Loucy (cell line): Measurements from ENCODE around the gene ZNF410.

Experiments used
- H2AFZ ChIP-seq: fragments of 200-600 bp; sonication (generic); 2 replicates; pipeline ENCODE4 v1.6.0; 2016; ENCODE audit warnings: antibody characterized with exemption, mild to moderate bottlenecking, low read length, moderate library complexity
- H3F3A ChIP-seq: fragments of 200-600 bp; 2 replicates; pipeline ENCODE4 v1.6.0; 2016; ENCODE audit warnings: antibody characterized with exemption, low read depth, mild to moderate bottlenecking
- H3K27me3 ChIP-seq: fragments of 200-600 bp; sonication (generic); 2 replicates; pipeline ENCODE4 v1.6.1; 2014; ENCODE audit warnings: low read length, mild to moderate bottlenecking; ENCODE audit not compliant: insufficient read depth, poor library complexity, severe bottlenecking
- H3K36me3 ChIP-seq: fragments of 200-600 bp; sonication (generic); 2 replicates; pipeline ENCODE4 v1.6.1; 2016; ENCODE audit warnings: low read length; ENCODE audit not compliant: insufficient read depth
- H3K4me1 ChIP-seq: fragments of 200-600 bp; sonication (generic); 2 replicates; pipeline ENCODE4 v1.5.1; 2014; ENCODE audit warnings: low read length, mild to moderate bottlenecking; ENCODE audit not compliant: insufficient read depth, poor library complexity, severe bottlenecking
- H3K4me2 ChIP-seq: fragments of 200-600 bp; sonication (generic); 2 replicates; pipeline ENCODE4 v1.6.0; 2014; ENCODE audit warnings: antibody characterized with exemption, low read length, low read depth, mild to moderate bottlenecking; ENCODE audit not compliant: poor library complexity, severe bottlenecking
- H3K4me3 ChIP-seq: fragments of 200-600 bp; sonication (generic); 2 replicates; pipeline ENCODE4 v1.5.1; 2014; ENCODE audit warnings: low read length, mild to moderate bottlenecking, mixed read lengths; ENCODE audit not compliant: poor library complexity, severe bottlenecking
- H3K79me2 ChIP-seq: fragments of 200-600 bp; sonication (generic); 2 replicates; pipeline ENCODE4 v1.6.1; 2014; ENCODE audit warnings: low read length; ENCODE audit not compliant: insufficient read depth
- H3K9ac ChIP-seq: fragments of 200-600 bp; sonication (generic); 2 replicates; pipeline ENCODE4 v1.6.0; 2014; ENCODE audit warnings: mild to moderate bottlenecking, low read depth, low read length, moderate library complexity; ENCODE audit not compliant: poor library complexity, severe bottlenecking
- H3K9me2 ChIP-seq: fragments of 200-600 bp; sonication (generic); replicated peaks from 2 replicates; pipeline ENCODE4 v1.6.1; 2016; ENCODE audit warnings: low read depth, low read length, mixed read lengths
- H3K9me3 ChIP-seq: fragments of 200-600 bp; sonication (generic); 2 replicates; pipeline ENCODE4 v1.6.1; 2014; ENCODE audit warnings: mild to moderate bottlenecking, antibody characterized with exemption, low read length, low read depth; ENCODE audit not compliant: insufficient read depth
- H4K20me1 ChIP-seq: fragments of 200-600 bp; sonication (generic); 2 replicates; pipeline ENCODE4 v1.6.0; 2014; ENCODE audit warnings: antibody characterized with exemption, low read length, mild to moderate bottlenecking; ENCODE audit not compliant: insufficient read depth, poor library complexity, severe bottlenecking
- CTCF ChIP-seq: fragments of 200-600 bp; sonication (generic); conservative IDR thresholded peaks from 2 replicates; pipeline ENCODE4 v1.5.1; 2014; ENCODE audit warnings: mild to moderate bottlenecking, antibody characterized with exemption, low read length
- EZH2phosphoT487 ChIP-seq: fragments of 200-600 bp; IDR thresholded peaks from 2 replicates; pipeline ENCODE4 v1.6.1; 2018; ENCODE audit warnings: antibody characterized with exemption, mild to moderate bottlenecking, moderate library complexity, borderline replicate concordance

The ZNF410 gene

GRCh38 chr14:73887694-73888459 is 1.2 kb downstream of the ZNF410 start:
- no peaks in the 10 kb centered on the region for H3K27me3 ChIP-seq
- no peak for TF ChIP-seq CTCF
- TF ChIP-seq EZH2phosphoT487, result no peak
- no peaks in the 10 kb centered on the region for H3F3A ChIP-seq
- no peak overlapping the region for H2AFZ ChIP-seq
- H3K9me2 ChIP-seq, result no peaks in the 10 kb centered on the region
- H3K9me3 ChIP-seq, result no peaks in the 10 kb centered on the region
- H3K79me2 ChIP-seq, result peaks cover 75% of the 10 kb centered on the region
- peak overlapping the region; percentile 95 for H3K9ac ChIP-seq
- H3K4me3 ChIP-seq, result peak overlapping the region; percentile 98
- peak overlapping the region; percentile 78 for H3K4me2 ChIP-seq
- peaks cover 4% of the 10 kb centered on the region; the same call in 1 of the 2 replicates for H3K36me3 ChIP-seq
- peaks cover 39% of the 10 kb centered on the region for H3K4me1 ChIP-seq
- H4K20me1 ChIP-seq, result peaks cover 35% of the 10 kb centered on the region

GRCh38 chr14:73888460-73888725 is 1.7 kb downstream of the ZNF410 start:
- Histone ChIP-seq H3K27me3 (no peaks in the 10 kb centered on the region), H3F3A (no peaks in the 10 kb centered on the region), H3K9me2 (no peaks in the 10 kb centered on the region), H3K4me2 (peak overlapping the region; percentile 78), H3K9ac (peak overlapping the region; percentile 95), H3K36me3 (peaks cover 8% of the 10 kb centered on the region), H3K4me3 (peak overlapping the region; percentile 98), H3K79me2 (peaks cover 80% of the 10 kb centered on the region), H3K9me3 (no peaks in the 10 kb centered on the region), H4K20me1 (peaks cover 40% of the 10 kb centered on the region), H3K4me1 (peaks cover 39% of the 10 kb centered on the region), H2AFZ (no peak overlapping the region)
- TF ChIP-seq CTCF, result no peak
- TF ChIP-seq EZH2phosphoT487, result no peak

GRCh38 chr14:73888971-73889370 is 2.3 kb downstream of the ZNF410 start:
- Histone ChIP-seq H3K9ac (peak overlapping the region; percentile 95), H3K4me3 (peak overlapping the region; percentile 98), H3K4me1 (peaks cover 39% of the 10 kb centered on the region), H4K20me1 (peaks cover 43% of the 10 kb centered on the region), H2AFZ (no peak overlapping the region), H3K36me3 (peaks cover 14% of the 10 kb centered on the region), H3K9me3 (no peaks in the 10 kb centered on the region), H3F3A (no peaks in the 10 kb centered on the region), H3K9me2 (no peaks in the 10 kb centered on the region), H3K27me3 (no peaks in the 10 kb centered on the region), H3K4me2 (peak overlapping the region; percentile 78), H3K79me2 (peaks cover 84% of the 10 kb centered on the region)
- TF ChIP-seq CTCF (no peak), EZH2phosphoT487 (no peak)
